CD14-positive monocyte (primary cell): Measurements from ENCODE around the gene CYRIA. TPM values are rescaled to one million over a fixed set of nuclear protein-coding genes. Genes with fewer than 3 reads are reported as not detected.

Source experiments
- DNase-seq, 3 donors: peaks; one replicate each; pipeline ENCODE4 v3.0.0-alpha.2; 2011 to 2022
- H2AFZ ChIP-seq: 2 replicates; pipeline ENCODE4 v1.6.0; 2012; ENCODE audit warnings: mild to moderate bottlenecking, low read depth, low read length, inconsistent platforms; ENCODE audit not compliant: insufficient read depth, poor library complexity, severe bottlenecking
- H3K27ac ChIP-seq, 2 donors: 1 replicate in 1 of 2; 2 replicates in 1 of 2; pipeline ENCODE4 v1.5.1; 2012 to 2013; ENCODE audit warnings: low read length in 2 of 2, control low read depth in 1 of 2, inconsistent platforms in 1 of 2, low read depth in 1 of 2, mild to moderate bottlenecking in 1 of 2
- H3K27me3 ChIP-seq, 2 donors: one replicate each; pipeline versions ENCODE4 v1.6.0 to v1.6.1; 2011 to 2013; ENCODE audit warnings: low read length in 2 of 2; ENCODE audit not compliant: control insufficient read depth in 2 of 2, insufficient read depth in 2 of 2
- H3K36me3 ChIP-seq, 2 donors: replicated peaks in 1 of 2; 1 replicate in 1 of 2; 2 replicates in 1 of 2; pipeline versions ENCODE4 v1.5.1 to v1.6.1; 2012 to 2013; ENCODE audit warnings: low read length in 2 of 2, control low read depth in 1 of 2, inconsistent platforms in 1 of 2, mild to moderate bottlenecking in 1 of 2; ENCODE audit not compliant: insufficient read depth in 2 of 2, control insufficient read depth in 1 of 2
- H3K4me1 ChIP-seq, 2 donors: 1 replicate in 1 of 2; 2 replicates in 1 of 2; pipeline versions ENCODE4 v1.5.1 to v1.6.1; 2012 to 2013; ENCODE audit warnings: low read length in 2 of 2, control low read depth in 1 of 2, inconsistent platforms in 1 of 2, mild to moderate bottlenecking in 1 of 2, moderate library complexity in 1 of 2; ENCODE audit not compliant: insufficient read depth in 2 of 2, control insufficient read depth in 1 of 2
- H3K4me2 ChIP-seq: replicated peaks from 2 replicates; pipeline ENCODE3; 2012; ENCODE audit warnings: low read length, moderate library complexity, mild to moderate bottlenecking; ENCODE audit not compliant: poor library complexity, severe bottlenecking; ENCODE audit errors: extremely low read depth
- H3K4me3 ChIP-seq, 3 experiments: fragments of 200-600 bp in 1 of 3; sonication (generic) in 1 of 3; replicated peaks in 1 of 3; 1 replicate in 2 of 3; 2 replicates in 1 of 3; pipeline ENCODE4 v1.5.1; 2011 to 2013; ENCODE audit warnings: low read length in 3 of 3, mild to moderate bottlenecking in 3 of 3, control low read depth in 2 of 3, low read depth in 2 of 3, inconsistent platforms in 1 of 3, moderate library complexity in 1 of 3
- H3K79me2 ChIP-seq: 2 replicates; pipeline ENCODE4 v1.6.0; 2012; ENCODE audit warnings: mild to moderate bottlenecking, control low read depth, inconsistent platforms, low read length, moderate library complexity; ENCODE audit not compliant: insufficient read depth
- H3K9ac ChIP-seq: 2 replicates; pipeline ENCODE4 v1.6.0; 2017; ENCODE audit warnings: low read length, mild to moderate bottlenecking; ENCODE audit not compliant: insufficient read depth, poor library complexity, severe bottlenecking
- H3K9me3 ChIP-seq, 2 donors: replicated peaks in 1 of 2; 1 replicate in 1 of 2; 2 replicates in 1 of 2; pipeline versions ENCODE4 v1.5.1 to v1.6.1; 2012 to 2013; ENCODE audit warnings: low read length in 2 of 2, control low read depth in 1 of 2; ENCODE audit not compliant: control insufficient read depth in 1 of 2, insufficient read depth in 1 of 2
- H4K20me1 ChIP-seq: 2 replicates; pipeline ENCODE4 v1.6.0; 2012; ENCODE audit warnings: mild to moderate bottlenecking, low read length, control low read depth, moderate library complexity; ENCODE audit not compliant: insufficient read depth
- H3K27ac Mint-ChIP-seq, 7 donors: one replicate each; pipeline ENCODE4 v1.8.0; 2020; ENCODE audit warnings: mild to moderate bottlenecking in 7 of 7, mixed read lengths in 7 of 7, moderate library complexity in 6 of 7, inconsistent platforms in 2 of 7
- H3K27me3 Mint-ChIP-seq, 3 donors: one replicate each; pipeline ENCODE4 v1.8.0; 2021 to 2022; ENCODE audit warnings: low read depth in 3 of 3, mild to moderate bottlenecking in 3 of 3, mixed read lengths in 3 of 3, moderate library complexity in 3 of 3, inconsistent platforms in 1 of 3
- H3K36me3 Mint-ChIP-seq, 2 donors: one replicate each; pipeline ENCODE4 v1.8.0; 2020; ENCODE audit warnings: mixed read lengths in 2 of 2, inconsistent platforms in 1 of 2, mild to moderate bottlenecking in 1 of 2
- H3K4me1 Mint-ChIP-seq: one replicate; pipeline ENCODE4 v1.8.0; 2020; ENCODE audit warnings: mild to moderate bottlenecking, mixed read lengths
- H3K4me3 Mint-ChIP-seq, 2 donors: one replicate each; pipeline ENCODE4 v1.8.0; 2020; ENCODE audit warnings: mild to moderate bottlenecking in 2 of 2, mixed read lengths in 2 of 2, moderate library complexity in 1 of 2
- H3K9me3 Mint-ChIP-seq, 7 donors: one replicate each; pipeline ENCODE4 v1.8.0; 2020 to 2022; ENCODE audit warnings: mixed read lengths in 7 of 7, mild to moderate bottlenecking in 6 of 7, moderate library complexity in 6 of 7, inconsistent platforms in 2 of 7
- WGBS: methylation state at CpG from one replicate; pipeline ENCODE4 v1.1.5; 2013; ENCODE audit warnings: missing lambda C conversion rate; ENCODE audit not compliant: insufficient coverage; 5-methylcytosine and 5-hydroxymethylcytosine counted together
- intact Hi-C, 2 donors: fragments of 100-400 bp; cut with micrococcal nuclease; formaldehyde crosslinking; loops; one replicate each; pipeline versions ENCODE4 v1.15.0 to v1.15.1; 2023
- polyA plus RNA-seq, 3 donors: library from polyadenylated mRNA; depleted of rRNA in 1 of 3; unstranded in 2 of 3; stranded (reverse) in 1 of 3; fragments of 300-500 nt in 2 of 3; fragments of >200 nt in 1 of 3; fragmentation: Illumina TruSeq in 2 of 3; gene quantifications; 1 replicate in 2 of 3; 2 replicates in 1 of 3; pipeline ENCODE4 v1.2.3, GENCODE V29; 2012 to 2021
- TF ChIP-seq, protein P1 (sequence below): fragments of 200-600 bp; IDR thresholded peaks from one replicate; pipeline ENCODE4 v1.8.0; 2022; ENCODE audit warnings: antibody characterized with exemption, mild to moderate bottlenecking

CYRIA gene
- polyA plus RNA-seq, 3 donors, result 55.9 to 101 (median 72.4) TPM

DNA sequence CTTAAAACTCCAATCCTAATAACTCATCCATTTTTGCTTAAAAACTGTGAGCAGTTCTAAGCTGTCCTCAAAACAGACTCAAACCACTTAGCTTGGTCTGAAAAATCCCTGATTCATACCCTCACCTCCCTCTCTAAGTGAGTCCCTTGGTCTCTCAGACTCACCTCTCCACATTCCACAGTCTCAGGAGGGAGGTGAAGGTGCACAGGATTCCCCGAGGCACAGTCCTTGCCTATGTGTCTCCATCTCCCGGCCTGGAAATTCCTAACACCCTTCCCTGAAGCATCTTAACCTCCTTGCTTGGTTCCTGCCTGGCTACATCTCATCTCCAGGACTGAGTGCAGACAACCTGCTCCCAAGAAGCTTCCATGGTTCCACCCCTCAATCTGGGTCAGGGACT is 45.0 kb downstream of the CYRIA start:
- intact Hi-C loops, result no loop called here
- Mint-ChIP-seq H3K27me3 (peaks cover 0 to 3% (median 0%) of the 10 kb centered on the region in 3 donors), H3K9me3 (peaks cover 0 to 2% (median 0%) of the 10 kb centered on the region in 7 donors), H3K27ac (peak overlapping the region; percentile 20 to 100 (median 99)), H3K36me3 (peaks cover 94% of the 10 kb centered on the region in 2 donors), H3K4me3 (no peak overlapping the region), H3K4me1 (peaks cover 91% of the 10 kb centered on the region)
- TF ChIP-seq, protein P1, sequence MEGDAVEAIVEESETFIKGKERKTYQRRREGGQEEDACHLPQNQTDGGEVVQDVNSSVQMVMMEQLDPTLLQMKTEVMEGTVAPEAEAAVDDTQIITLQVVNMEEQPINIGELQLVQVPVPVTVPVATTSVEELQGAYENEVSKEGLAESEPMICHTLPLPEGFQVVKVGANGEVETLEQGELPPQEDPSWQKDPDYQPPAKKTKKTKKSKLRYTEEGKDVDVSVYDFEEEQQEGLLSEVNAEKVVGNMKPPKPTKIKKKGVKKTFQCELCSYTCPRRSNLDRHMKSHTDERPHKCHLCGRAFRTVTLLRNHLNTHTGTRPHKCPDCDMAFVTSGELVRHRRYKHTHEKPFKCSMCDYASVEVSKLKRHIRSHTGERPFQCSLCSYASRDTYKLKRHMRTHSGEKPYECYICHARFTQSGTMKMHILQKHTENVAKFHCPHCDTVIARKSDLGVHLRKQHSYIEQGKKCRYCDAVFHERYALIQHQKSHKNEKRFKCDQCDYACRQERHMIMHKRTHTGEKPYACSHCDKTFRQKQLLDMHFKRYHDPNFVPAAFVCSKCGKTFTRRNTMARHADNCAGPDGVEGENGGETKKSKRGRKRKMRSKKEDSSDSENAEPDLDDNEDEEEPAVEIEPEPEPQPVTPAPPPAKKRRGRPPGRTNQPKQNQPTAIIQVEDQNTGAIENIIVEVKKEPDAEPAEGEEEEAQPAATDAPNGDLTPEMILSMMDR, result no peak
- no peak for DNase-seq
- H3K27ac ChIP-seq, result peak overlapping the region in 1 of 2 donors; percentile 98
- peaks cover 43 to 80% of the 10 kb centered on the region in 2 donors for H3K36me3 ChIP-seq
- no peaks in the 10 kb centered on the region for H3K9me3 ChIP-seq
- no peak overlapping the region for H3K4me2 ChIP-seq
- no peak overlapping the region for H3K4me3 ChIP-seq
- no peaks in the 10 kb centered on the region for H3K27me3 ChIP-seq
- no CpG with 5 or more reads among the region's 2 CpGs for WGBS
- peaks cover 15% of the 10 kb centered on the region for H4K20me1 ChIP-seq
- no peak overlapping the region for H2AFZ ChIP-seq
- no peak overlapping the region for H3K9ac ChIP-seq
- H3K4me1 ChIP-seq, result peaks cover 82 to 84% of the 10 kb centered on the region in 2 donors
- peaks cover 69% of the 10 kb centered on the region for H3K79me2 ChIP-seq

DNA sequence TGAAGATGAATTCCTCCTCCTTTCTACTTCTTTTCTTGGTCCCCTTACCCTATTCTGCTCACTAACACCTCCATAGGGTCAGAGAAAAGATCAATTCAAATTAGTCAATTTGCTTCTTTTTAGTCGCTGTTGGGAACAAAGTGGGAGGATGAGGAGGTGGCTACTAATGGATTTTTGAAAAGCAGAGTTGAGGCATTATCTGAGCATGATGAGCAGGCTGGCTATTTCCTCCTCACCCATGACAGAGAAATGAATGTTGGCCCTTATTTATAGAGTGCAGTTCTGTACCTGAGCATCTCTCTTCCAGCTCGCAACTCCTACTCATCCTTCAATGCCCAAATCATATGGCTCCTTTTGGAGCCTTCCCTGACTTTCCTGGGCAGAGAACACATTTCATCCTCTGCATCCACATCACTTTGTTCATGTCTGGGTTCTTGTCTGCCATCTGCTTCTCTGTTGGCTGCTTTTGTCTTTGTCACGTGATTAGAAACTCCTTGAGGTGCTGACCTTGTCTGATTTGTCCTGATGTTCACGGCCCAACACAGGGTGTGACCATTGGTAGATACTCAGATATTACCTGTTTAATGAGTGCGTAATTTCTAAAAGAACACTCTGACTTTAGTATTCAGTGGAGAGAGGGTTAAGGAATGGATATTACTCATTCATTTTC is 45.9 kb downstream of the CYRIA start:
- peaks cover 22% of the 10 kb centered on the region for H4K20me1 ChIP-seq
- peaks cover 89% of the 10 kb centered on the region for H3K4me1 Mint-ChIP-seq
- peaks cover 0 to 3% (median 0%) of the 10 kb centered on the region in 3 donors for H3K27me3 Mint-ChIP-seq
- peak overlapping the region in 2 of 7 donors; percentile 1 to 11 for H3K27ac Mint-ChIP-seq
- peaks cover 51 to 89% of the 10 kb centered on the region in 2 donors for H3K36me3 ChIP-seq
- H3K4me3 Mint-ChIP-seq, result no peak overlapping the region
- H3K27ac ChIP-seq, result no peak overlapping the region
- peaks cover 98% of the 10 kb centered on the region in 2 donors for H3K36me3 Mint-ChIP-seq
- WGBS, result 100% methylated on average over 3 of the region's 5 CpGs
- peaks cover 73 to 76% of the 10 kb centered on the region in 2 donors for H3K4me1 ChIP-seq
- H3K79me2 ChIP-seq, result peaks cover 73% of the 10 kb centered on the region
- no peak overlapping the region for H3K9ac ChIP-seq
- no peak overlapping the region for H3K4me3 ChIP-seq
- H3K4me2 ChIP-seq, result no peak overlapping the region
- TF ChIP-seq, protein P1, result no peak
- H2AFZ ChIP-seq, result no peak overlapping the region
- no peaks in the 10 kb centered on the region for H3K27me3 ChIP-seq
- no peaks in the 10 kb centered on the region for H3K9me3 ChIP-seq
- peaks cover 0 to 2% (median 0%) of the 10 kb centered on the region in 7 donors for H3K9me3 Mint-ChIP-seq
- intact Hi-C loops, result no loop called here
- DNase-seq, result no peak
